Activated B cell treated with CpG ODN at 0.5 μM for 24 hours (primary cell): ENCODE measurements around the gene MTRR. TPM values are rescaled to one million over a fixed set of nuclear protein-coding genes. Genes with fewer than 3 reads are reported as not detected.
A peak's percentile ranks its signal among the peaks of the same experiment; 100 is the strongest.

Experiments
- ATAC-seq: fragments of 200-7000 bp; cut with Tn5 transposase; one replicate; pipeline ENCODE4 v1.10.0; 2021; ENCODE audit warnings: low read depth, mild to moderate bottlenecking, moderate library complexity
- CTCF ChIA-PET: fragments of 350-600 bp; sonication (Branson Sonifier 250); formaldehyde crosslinking; loops from one replicate; lab custom pipeline; 2021; ENCODE audit warnings: antibody characterized with exemption; lab: Charles Lee
- POLR2A ChIA-PET: fragments of 350-600 bp; sonication (Branson Sonifier 250); formaldehyde crosslinking; loops from one replicate; lab custom pipeline; 2021; ENCODE audit warnings: antibody characterized with exemption; lab: Charles Lee
- DNase-seq: peaks from one replicate; pipeline ENCODE4 v3.0.0; 2022
- H3K27ac Mint-ChIP-seq: one replicate; pipeline ENCODE4 v1.8.0; 2020; ENCODE audit warnings: mixed read lengths
- H3K27me3 Mint-ChIP-seq: one replicate; pipeline ENCODE4 v1.8.0; 2021; ENCODE audit warnings: mixed read lengths
- H3K36me3 Mint-ChIP-seq: one replicate; pipeline ENCODE4 v1.8.0; 2021; ENCODE audit warnings: low read depth, mixed read lengths
- H3K4me1 Mint-ChIP-seq: one replicate; pipeline ENCODE4 v1.8.0; 2021; ENCODE audit warnings: mixed read lengths
- H3K4me3 Mint-ChIP-seq: one replicate; pipeline ENCODE4 v1.8.0; 2020; ENCODE audit warnings: mild to moderate bottlenecking, mixed read lengths
- H3K9me3 Mint-ChIP-seq: one replicate; pipeline ENCODE4 v1.8.0; 2020; ENCODE audit warnings: mixed read lengths
- intact Hi-C: fragments of 100-400 bp; cut with micrococcal nuclease; formaldehyde crosslinking; loops from one replicate; pipeline ENCODE4 v1.15.1; 2024
- total RNA-seq: library from RNA; stranded (reverse); gene quantifications from 2 replicates; pipeline ENCODE4 v1.2.3, GENCODE V29; 2022
- TF ChIP-seq, protein P1 (sequence below): fragments of 200-600 bp; IDR thresholded peaks from one replicate; pipeline ENCODE4 v1.8.0; 2022; ENCODE audit warnings: antibody characterized with exemption, mild to moderate bottlenecking

The MTRR gene
- total RNA-seq, 1 donor from 2014 or later = 70.7 TPM

DNA sequence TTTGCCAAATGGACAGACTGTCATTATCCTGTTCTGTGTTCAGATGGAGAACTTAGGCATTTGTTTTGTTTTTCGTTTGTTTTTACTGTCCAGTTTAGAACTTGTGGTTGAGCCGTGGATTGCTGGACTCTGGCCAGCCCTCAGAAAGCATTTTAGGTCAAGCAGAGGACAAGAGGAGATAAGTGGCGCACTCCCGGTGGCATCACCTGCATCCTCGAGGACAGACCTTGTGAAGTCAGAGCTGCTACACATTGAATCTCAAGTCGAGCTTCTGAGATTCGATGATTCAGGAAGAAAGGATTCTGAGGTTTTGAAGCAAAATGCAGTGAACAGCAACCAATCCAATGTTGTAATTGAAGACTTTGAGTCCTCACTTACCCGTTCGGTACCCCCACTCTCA lies 8.9 kb downstream of the MTRR start:
- ATAC-seq (no peak), DNase-seq (no peak)
- H3K4me1 Mint-ChIP-seq = peaks cover 16% of the 10 kb centered on the region
- POLR2A ChIA-PET = no interaction called here
- intact Hi-C loops = no loop called here
- H3K36me3 Mint-ChIP-seq = peaks cover 84% of the 10 kb centered on the region
- H3K4me3 Mint-ChIP-seq = no peak overlapping the region
- no peak overlapping the region for H3K27ac Mint-ChIP-seq
- CTCF ChIA-PET = no interaction called here
- no peaks in the 10 kb centered on the region for H3K27me3 Mint-ChIP-seq
- TF ChIP-seq, protein P1, sequence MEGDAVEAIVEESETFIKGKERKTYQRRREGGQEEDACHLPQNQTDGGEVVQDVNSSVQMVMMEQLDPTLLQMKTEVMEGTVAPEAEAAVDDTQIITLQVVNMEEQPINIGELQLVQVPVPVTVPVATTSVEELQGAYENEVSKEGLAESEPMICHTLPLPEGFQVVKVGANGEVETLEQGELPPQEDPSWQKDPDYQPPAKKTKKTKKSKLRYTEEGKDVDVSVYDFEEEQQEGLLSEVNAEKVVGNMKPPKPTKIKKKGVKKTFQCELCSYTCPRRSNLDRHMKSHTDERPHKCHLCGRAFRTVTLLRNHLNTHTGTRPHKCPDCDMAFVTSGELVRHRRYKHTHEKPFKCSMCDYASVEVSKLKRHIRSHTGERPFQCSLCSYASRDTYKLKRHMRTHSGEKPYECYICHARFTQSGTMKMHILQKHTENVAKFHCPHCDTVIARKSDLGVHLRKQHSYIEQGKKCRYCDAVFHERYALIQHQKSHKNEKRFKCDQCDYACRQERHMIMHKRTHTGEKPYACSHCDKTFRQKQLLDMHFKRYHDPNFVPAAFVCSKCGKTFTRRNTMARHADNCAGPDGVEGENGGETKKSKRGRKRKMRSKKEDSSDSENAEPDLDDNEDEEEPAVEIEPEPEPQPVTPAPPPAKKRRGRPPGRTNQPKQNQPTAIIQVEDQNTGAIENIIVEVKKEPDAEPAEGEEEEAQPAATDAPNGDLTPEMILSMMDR = no peak
- no peaks in the 10 kb centered on the region for H3K9me3 Mint-ChIP-seq

DNA sequence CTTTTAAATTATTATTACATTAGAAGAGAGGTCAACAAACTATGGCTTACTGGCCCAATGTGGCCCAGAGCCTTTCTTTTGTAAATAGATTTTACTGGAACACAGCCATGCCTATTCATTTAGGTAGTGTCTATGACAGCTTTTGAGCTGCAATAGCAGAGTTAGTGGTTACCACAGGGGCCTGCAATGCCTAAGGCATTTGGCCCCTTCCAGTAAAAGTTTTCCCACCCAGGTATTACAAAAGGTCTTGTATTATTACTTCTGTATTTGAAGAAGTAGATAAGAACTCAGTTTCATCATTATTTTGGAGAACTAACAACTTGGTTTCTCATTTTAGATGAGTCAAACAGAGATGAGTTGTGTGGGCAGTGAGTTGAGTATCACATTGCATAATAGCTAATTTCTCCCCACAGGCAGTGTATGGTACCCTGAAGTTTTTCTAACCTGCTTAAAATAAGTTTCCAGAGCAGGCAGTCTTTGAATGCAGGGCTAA lies 9.5 kb downstream of the MTRR start:
- DNase-seq (no peak), ATAC-seq (no peak)
- Mint-ChIP-seq H3K27ac (no peak overlapping the region), H3K27me3 (no peaks in the 10 kb centered on the region), H3K4me3 (no peak overlapping the region), H3K9me3 (no peaks in the 10 kb centered on the region), H3K36me3 (peaks cover 85% of the 10 kb centered on the region), H3K4me1 (peaks cover 11% of the 10 kb centered on the region)
- CTCF ChIA-PET = no interaction called here
- TF ChIP-seq, protein P1 = no peak
- intact Hi-C loops = no loop called here
- POLR2A ChIA-PET = interaction anchor here (0.7 to 1.0 kb wide), 2 partner anchors 9 to 10 kb away, joined by 3 to 5 read pairs; partner anchors contain the start of genes FASTKD3 and MTRR

GRCh38 chr5:7881091-7881490 lies 12.1 kb downstream of the MTRR start:
- ChIA-PET POLR2A (no interaction called here), CTCF (no interaction called here)
- intact Hi-C loops = no loop called here
- Mint-ChIP-seq H3K36me3 (peaks cover 85% of the 10 kb centered on the region), H3K4me1 (peaks cover 5% of the 10 kb centered on the region), H3K9me3 (no peaks in the 10 kb centered on the region), H3K27ac (peak overlapping the region; percentile 1), H3K27me3 (no peaks in the 10 kb centered on the region), H3K4me3 (no peak overlapping the region)
- TF ChIP-seq, protein P1 = no peak
- DNase-seq (no peak), ATAC-seq (no peak)

GRCh38 chr5:7881816-7882215 lies 12.9 kb downstream of the MTRR start:
- Mint-ChIP-seq H3K4me3 (no peak overlapping the region), H3K36me3 (peaks cover 84% of the 10 kb centered on the region), H3K27me3 (no peaks in the 10 kb centered on the region), H3K27ac (no peak overlapping the region), H3K9me3 (no peaks in the 10 kb centered on the region), H3K4me1 (peaks cover 5% of the 10 kb centered on the region)
- no peak for ATAC-seq
- intact Hi-C loops = no loop called here
- TF ChIP-seq, protein P1 = no peak
- DNase-seq = no peak
- ChIA-PET POLR2A (no interaction called here), CTCF (no interaction called here)

- ChIA-PET POLR2A (interaction anchor here (0.5 kb wide), 1 partner anchor 15 kb away, joined by 6 read pairs; no protein-coding TSS in a partner anchor), CTCF (no interaction called here)
- Mint-ChIP-seq H3K9me3 (no peaks in the 10 kb centered on the region), H3K4me1 (peaks cover 7% of the 10 kb centered on the region), H3K4me3 (no peak overlapping the region), H3K36me3 (peaks cover 83% of the 10 kb centered on the region), H3K27ac (no peak overlapping the region), H3K27me3 (no peaks in the 10 kb centered on the region)
- DNase-seq = no peak
- intact Hi-C loops = no loop called here
- TF ChIP-seq, protein P1 = no peak
- ATAC-seq = no peak
Observed at GRCh38 chr5:7882926-7883325, 14.0 kb downstream of the MTRR start.
